ENCODE data around the gene MNAT1.
A peak's percentile ranks its signal among the peaks of the same experiment; 100 is the strongest.
"Not testable (repeated sequence)": the region's sequence is repeated elsewhere in the genome, so short reads cannot be mapped to it uniquely, and the experiment has no call there.

MNAT1 gene

GRCh38 chr14:60773558-60773957 lies 39.0 kb downstream of the MNAT1 start:
- TF ChIP-seq, protein P1, sequence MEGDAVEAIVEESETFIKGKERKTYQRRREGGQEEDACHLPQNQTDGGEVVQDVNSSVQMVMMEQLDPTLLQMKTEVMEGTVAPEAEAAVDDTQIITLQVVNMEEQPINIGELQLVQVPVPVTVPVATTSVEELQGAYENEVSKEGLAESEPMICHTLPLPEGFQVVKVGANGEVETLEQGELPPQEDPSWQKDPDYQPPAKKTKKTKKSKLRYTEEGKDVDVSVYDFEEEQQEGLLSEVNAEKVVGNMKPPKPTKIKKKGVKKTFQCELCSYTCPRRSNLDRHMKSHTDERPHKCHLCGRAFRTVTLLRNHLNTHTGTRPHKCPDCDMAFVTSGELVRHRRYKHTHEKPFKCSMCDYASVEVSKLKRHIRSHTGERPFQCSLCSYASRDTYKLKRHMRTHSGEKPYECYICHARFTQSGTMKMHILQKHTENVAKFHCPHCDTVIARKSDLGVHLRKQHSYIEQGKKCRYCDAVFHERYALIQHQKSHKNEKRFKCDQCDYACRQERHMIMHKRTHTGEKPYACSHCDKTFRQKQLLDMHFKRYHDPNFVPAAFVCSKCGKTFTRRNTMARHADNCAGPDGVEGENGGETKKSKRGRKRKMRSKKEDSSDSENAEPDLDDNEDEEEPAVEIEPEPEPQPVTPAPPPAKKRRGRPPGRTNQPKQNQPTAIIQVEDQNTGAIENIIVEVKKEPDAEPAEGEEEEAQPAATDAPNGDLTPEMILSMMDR (IDR thresholded peaks at IDR 0.05; ENCODE audit: control insufficient read depth, insufficient read depth, low read depth, low read length, missing control alignments) = no peak
- H3K4me3 ChIP-seq (ENCODE audit: control insufficient read depth, low read depth, low read length) = no peak overlapping the region
- DNase-seq (ENCODE audit: low read depth) = no peak

DNA sequence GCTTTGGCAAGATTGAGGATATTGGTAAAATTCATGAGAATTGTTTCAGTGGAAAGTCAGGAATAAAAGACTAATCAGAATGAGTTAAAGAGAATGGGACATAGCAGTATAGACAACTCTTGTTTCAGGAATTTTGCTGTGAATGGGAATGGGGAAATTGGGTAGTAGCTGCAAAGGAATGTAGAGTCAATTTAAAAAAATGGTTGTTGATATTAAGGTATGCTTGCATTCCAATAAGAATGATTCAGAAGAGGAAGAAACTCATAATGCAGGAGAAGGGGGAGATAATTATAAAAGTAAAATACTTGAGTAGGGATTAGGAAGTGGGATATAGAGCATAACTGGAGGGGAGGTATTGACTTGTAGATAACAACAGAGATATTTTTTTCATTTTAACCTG lies 40.7 kb downstream of the MNAT1 start:
- H3K4me3 ChIP-seq (ENCODE audit: control insufficient read depth, low read depth, low read length) = no peak overlapping the region
- TF ChIP-seq, protein P1 (IDR thresholded peaks at IDR 0.05; ENCODE audit: control insufficient read depth, insufficient read depth, low read depth, low read length, missing control alignments) = no peak
- DNase-seq (ENCODE audit: low read depth) = no peak

- no peak overlapping the region for H3K4me3 ChIP-seq (ENCODE audit: control insufficient read depth, low read depth, low read length)
- TF ChIP-seq, protein P1 (IDR thresholded peaks at IDR 0.05; ENCODE audit: control insufficient read depth, insufficient read depth, low read depth, low read length, missing control alignments) = no peak
- DNase-seq (ENCODE audit: low read depth) = peak; percentile 87
These were observed 43.5 kb downstream of the MNAT1 start for GRCh38 chr14:60777856-60778578.

DNA sequence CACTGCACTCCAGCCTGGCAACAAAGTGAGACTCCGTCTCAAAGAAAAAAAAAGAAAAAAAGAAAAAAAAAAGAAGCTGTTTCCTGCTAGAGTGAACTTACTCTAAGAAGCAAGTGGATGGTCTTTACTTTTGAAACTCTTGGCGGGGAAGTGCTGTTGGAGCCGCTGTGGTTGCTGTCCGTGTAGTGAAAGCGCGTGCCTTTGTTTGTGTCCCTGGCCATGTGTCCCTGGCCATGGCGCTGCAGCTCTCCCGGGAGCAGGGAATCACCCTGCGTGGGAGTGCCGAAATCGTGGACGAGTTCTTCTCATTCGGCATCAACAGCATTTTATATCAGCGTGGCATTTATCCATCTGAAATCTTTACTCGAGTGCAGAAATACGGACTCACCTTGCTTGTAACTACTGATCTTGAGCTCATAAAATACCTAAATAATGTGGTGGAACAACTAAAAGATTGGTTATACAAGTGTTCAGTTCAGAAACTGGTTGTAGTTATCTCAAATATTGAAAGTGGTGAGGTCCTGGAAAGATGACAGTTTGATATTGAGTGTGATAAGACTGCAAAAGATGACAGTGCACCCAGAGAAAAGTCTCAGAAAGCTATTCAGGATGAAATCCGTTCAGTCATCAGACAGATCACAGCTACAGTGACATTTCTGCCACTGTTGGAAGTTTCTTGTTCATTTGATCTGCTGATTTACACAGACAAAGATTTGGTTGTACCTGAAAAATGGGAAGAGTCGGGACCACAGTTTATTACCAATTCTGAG lies 45.4 kb downstream of the MNAT1 start:
- H3K4me3 ChIP-seq (ENCODE audit: control insufficient read depth, low read depth, low read length); DNase-seq (ENCODE audit: low read depth): not testable (repeated sequence)

DNA sequence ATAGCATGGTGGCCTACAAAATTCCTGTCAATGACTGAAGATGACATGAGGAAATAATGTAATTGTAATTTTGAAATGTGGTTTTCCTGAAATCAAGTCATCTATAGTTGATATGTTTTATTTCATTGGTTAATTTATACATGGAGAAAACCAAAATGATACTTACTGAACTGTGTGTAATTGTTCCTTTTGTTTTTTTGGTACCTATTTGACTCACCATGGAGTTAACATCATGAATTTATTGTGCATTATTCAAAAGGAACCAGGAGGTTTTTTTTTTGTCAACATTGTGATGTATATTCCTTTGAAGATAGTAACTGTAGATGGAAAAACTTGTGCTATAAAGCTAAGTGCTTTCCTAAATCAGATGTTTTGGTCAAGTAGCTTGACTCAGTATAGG lies 46.0 kb downstream of the MNAT1 start:
- H3K4me3 ChIP-seq (ENCODE audit: control insufficient read depth, low read depth, low read length); DNase-seq (ENCODE audit: low read depth): not testable (repeated sequence)

- DNase-seq (ENCODE audit: low read depth) = no peak
- TF ChIP-seq, protein P1 (IDR thresholded peaks at IDR 0.05; ENCODE audit: control insufficient read depth, insufficient read depth, low read depth, low read length, missing control alignments) = no peak
- no peak overlapping the region for H3K4me3 ChIP-seq (ENCODE audit: control insufficient read depth, low read depth, low read length)
These were observed 52.3 kb downstream of the MNAT1 start for GRCh38 chr14:60786905-60787304.

DNA sequence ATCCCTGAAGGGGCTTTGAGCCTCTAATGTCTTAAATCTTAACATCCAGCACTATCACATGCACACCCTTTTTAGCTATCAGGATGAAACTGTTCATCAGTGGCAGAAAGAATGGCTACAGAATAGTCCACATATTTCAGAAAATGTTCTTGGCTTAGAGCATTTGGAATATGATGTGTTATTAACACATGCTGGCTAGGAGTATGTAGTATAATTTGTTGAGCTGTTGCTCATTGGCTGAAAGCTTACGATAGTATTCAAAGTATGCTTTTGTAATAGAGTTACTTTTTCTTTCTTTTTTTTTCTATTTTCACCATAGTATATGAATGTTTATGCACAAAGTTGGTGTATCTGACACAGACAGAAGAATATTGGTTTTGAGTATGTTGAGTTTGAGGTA lies 55.1 kb downstream of the MNAT1 start:
- TF ChIP-seq, protein P1 (IDR thresholded peaks at IDR 0.05; ENCODE audit: control insufficient read depth, insufficient read depth, low read depth, low read length, missing control alignments) = no peak
- H3K4me3 ChIP-seq (ENCODE audit: control insufficient read depth, low read depth, low read length) = no peak overlapping the region
- DNase-seq (ENCODE audit: low read depth) = no peak
